SK-N-SH treated with all-trans-retinoic acid at 6 μM for 48 hours (cell line): ENCODE data around the gene MYEOV.

Experiments used
- ATAC-seq: fragments of 200-7000 bp; cut with Tn5 transposase; 3 replicates; pipeline ENCODE4 v1.9.1; 2020; ENCODE audit warnings: mild to moderate bottlenecking, moderate library complexity
- BACH2 ChIP-seq: fragments of 250-450 bp; sonication (Bioruptor Pico); IDR thresholded peaks from 2 replicates; pipeline ENCODE4 v1.9.0; 2021; ENCODE audit warnings: mild to moderate bottlenecking, borderline replicate concordance
- CSDC2 ChIP-seq: fragments of 250-450 bp; sonication (Bioruptor Pico); IDR thresholded peaks from 2 replicates; pipeline ENCODE4 v1.5.0; 2020; ENCODE audit warnings: mild to moderate bottlenecking, moderate library complexity
- CSRNP3 ChIP-seq: fragments of 250-450 bp; sonication (Bioruptor Pico); IDR thresholded peaks from 2 replicates; pipeline ENCODE4 v1.5.1; 2021; ENCODE audit warnings: mild to moderate bottlenecking, moderate library complexity
- ESRRG ChIP-seq: fragments of 250-450 bp; sonication (Bioruptor Pico); IDR thresholded peaks from 2 replicates; pipeline ENCODE4 v1.6.1; 2021; ENCODE audit warnings: mild to moderate bottlenecking
- GLIS3 ChIP-seq: fragments of 250-450 bp; sonication (Bioruptor Pico); IDR thresholded peaks from 2 replicates; pipeline ENCODE4 v1.5.0; 2020; ENCODE audit warnings: mild to moderate bottlenecking, moderate library complexity
- OSR1 ChIP-seq: fragments of 250-450 bp; sonication (Bioruptor Pico); IDR thresholded peaks from 2 replicates; pipeline ENCODE4 v1.8.0; 2022; ENCODE audit warnings: moderate library complexity, mild to moderate bottlenecking, inconsistent platforms
- PATZ1 ChIP-seq: fragments of 250-450 bp; sonication (Bioruptor Pico); IDR thresholded peaks from 2 replicates; pipeline ENCODE4 v1.8.0; 2020; ENCODE audit warnings: mild to moderate bottlenecking, moderate library complexity, borderline replicate concordance
- POU6F1 ChIP-seq: fragments of 250-450 bp; sonication (Bioruptor Pico); IDR thresholded peaks from 2 replicates; pipeline ENCODE4 v1.8.0; 2021; ENCODE audit warnings: low read depth, mild to moderate bottlenecking, moderate library complexity, borderline replicate concordance
- PPARA ChIP-seq: fragments of 250-450 bp; sonication (Bioruptor Pico); IDR thresholded peaks from 2 replicates; pipeline ENCODE4 v1.5.0; 2020; ENCODE audit warnings: mild to moderate bottlenecking, borderline replicate concordance
- RARB ChIP-seq: fragments of 250-450 bp; sonication (Bioruptor Pico); IDR thresholded peaks from 2 replicates; pipeline ENCODE4 v1.8.0; 2021; ENCODE audit warnings: mild to moderate bottlenecking, moderate library complexity
- SNAI2 ChIP-seq: fragments of 250-450 bp; sonication (Bioruptor Pico); IDR thresholded peaks from 2 replicates; pipeline ENCODE4 v1.5.0; 2020; ENCODE audit warnings: mild to moderate bottlenecking, moderate library complexity
- TCF4 ChIP-seq: fragments of 250-450 bp; sonication (Bioruptor Pico); IDR thresholded peaks from 2 replicates; pipeline ENCODE4 v1.8.0; 2021; ENCODE audit warnings: mild to moderate bottlenecking, moderate library complexity, borderline replicate concordance
- TOX ChIP-seq: fragments of 250-450 bp; sonication (Bioruptor Pico); IDR thresholded peaks from 2 replicates; pipeline ENCODE4 v1.8.0; 2021; ENCODE audit warnings: mild to moderate bottlenecking, moderate library complexity, borderline replicate concordance
- TSHZ2 ChIP-seq: fragments of 250-450 bp; sonication (Bioruptor Pico); IDR thresholded peaks from 2 replicates; pipeline ENCODE4 v1.5.0; 2020; ENCODE audit warnings: mild to moderate bottlenecking, moderate library complexity
- ZC3H10 ChIP-seq: fragments of 250-450 bp; sonication (Bioruptor Pico); IDR thresholded peaks from 2 replicates; pipeline ENCODE4 v1.5.1; 2021; ENCODE audit warnings: mild to moderate bottlenecking, moderate library complexity
- ZFP30 ChIP-seq: fragments of 450-650 bp; formaldehyde crosslinking; IDR thresholded peaks from 2 replicates; pipeline ENCODE4 v1.5.0; 2022; ENCODE audit warnings: mild to moderate bottlenecking, moderate library complexity
- ZNF565 ChIP-seq: fragments of 450-650 bp; formaldehyde crosslinking; conservative IDR thresholded peaks from 2 replicates; pipeline ENCODE4 v1.5.0; 2020; ENCODE audit warnings: low read depth, mild to moderate bottlenecking, moderate library complexity
- ZNF70 ChIP-seq: fragments of 450-650 bp; formaldehyde crosslinking; IDR thresholded peaks from 2 replicates; pipeline ENCODE4 v1.5.0; 2020; ENCODE audit warnings: mild to moderate bottlenecking, moderate library complexity
- ZNF8 ChIP-seq: fragments of 450-650 bp; formaldehyde crosslinking; IDR thresholded peaks from 2 replicates; pipeline ENCODE4 v1.5.0; 2020; ENCODE audit warnings: mild to moderate bottlenecking, moderate library complexity

Gene MYEOV

GRCh38 chr11:69302447-69303020 is 8.6 kb downstream of the MYEOV start (continued):
- TF ChIP-seq ESRRG (CRISPR knock-in tag) (no peak), CSRNP3 (no peak), ZNF70 (CRISPR knock-in tag) (no peak)

- TF ChIP-seq PATZ1 (CRISPR knock-in tag) (no peak), OSR1 (CRISPR knock-in tag) (no peak), ZNF565 (CRISPR knock-in tag) (no peak), TOX (no peak), POU6F1 (CRISPR knock-in tag) (no peak), TCF4 (CRISPR knock-in tag) (no peak), ZC3H10 (CRISPR knock-in tag) (no peak), CSDC2 (no peak)
- no peak for ATAC-seq
Measured at GRCh38 chr11:69303427-69303826, 9.5 kb downstream of the MYEOV start.

- TF ChIP-seq RARB (CRISPR knock-in tag) (no peak), PPARA (CRISPR knock-in tag) (no peak), SNAI2 (no peak), ZNF565 (CRISPR knock-in tag) (no peak), ZNF8 (CRISPR knock-in tag) (no peak)
- ATAC-seq = no peak
Measured at GRCh38 chr11:69304258-69304657, 10.3 kb downstream of the MYEOV start.

- no peak for TF ChIP-seq TSHZ2 (CRISPR knock-in tag)
- no peak for ATAC-seq
Measured at GRCh38 chr11:69304686-69305085, 10.7 kb downstream of the MYEOV start.

GRCh38 chr11:69305885-69306540 is 12.1 kb downstream of the MYEOV start:
- ATAC-seq = no peak
- no peak for TF ChIP-seq TOX

- ATAC-seq = no peak
- TF ChIP-seq TOX (no peak), POU6F1 (CRISPR knock-in tag) (no peak), BACH2 (no peak), PATZ1 (CRISPR knock-in tag) (no peak), CSDC2 (no peak), ZC3H10 (CRISPR knock-in tag) (no peak), RARB (CRISPR knock-in tag) (no peak), GLIS3 (no peak), CSRNP3 (no peak), ZFP30 (CRISPR knock-in tag) (no peak), SNAI2 (no peak)
Measured at GRCh38 chr11:69306821-69307220, 12.9 kb downstream of the MYEOV start.
